ENCODE results near the gene MRPS12.

- no peak for TF ChIP-seq STAG1 (CRISPR knock-in tag; IDR thresholded peaks at IDR 0.05; ENCODE audit: borderline replicate concordance)
- TF ChIP-seq, protein P1, sequence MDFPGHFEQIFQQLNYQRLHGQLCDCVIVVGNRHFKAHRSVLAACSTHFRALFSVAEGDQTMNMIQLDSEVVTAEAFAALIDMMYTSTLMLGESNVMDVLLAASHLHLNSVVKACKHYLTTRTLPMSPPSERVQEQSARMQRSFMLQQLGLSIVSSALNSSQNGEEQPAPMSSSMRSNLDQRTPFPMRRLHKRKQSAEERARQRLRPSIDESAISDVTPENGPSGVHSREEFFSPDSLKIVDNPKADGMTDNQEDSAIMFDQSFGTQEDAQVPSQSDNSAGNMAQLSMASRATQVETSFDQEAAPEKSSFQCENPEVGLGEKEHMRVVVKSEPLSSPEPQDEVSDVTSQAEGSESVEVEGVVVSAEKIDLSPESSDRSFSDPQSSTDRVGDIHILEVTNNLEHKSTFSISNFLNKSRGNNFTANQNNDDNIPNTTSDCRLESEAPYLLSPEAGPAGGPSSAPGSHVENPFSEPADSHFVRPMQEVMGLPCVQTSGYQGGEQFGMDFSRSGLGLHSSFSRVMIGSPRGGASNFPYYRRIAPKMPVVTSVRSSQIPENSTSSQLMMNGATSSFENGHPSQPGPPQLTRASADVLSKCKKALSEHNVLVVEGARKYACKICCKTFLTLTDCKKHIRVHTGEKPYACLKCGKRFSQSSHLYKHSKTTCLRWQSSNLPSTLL (IDR thresholded peaks at IDR 0.05) = no peak
Measured at GRCh38 chr19:38890686-38891085, 40.1 kb upstream of the MRPS12 start.
